HuH-7 (cell line): ENCODE measurements around the gene NPHP4.
A peak's percentile ranks its signal among the peaks of the same experiment; 100 is the strongest.

Experiments
- DNase-seq: peaks from one replicate; pipeline ENCODE4 v3.0.0; 2011; ENCODE audit warnings: low spot score

NPHP4 gene

DNA sequence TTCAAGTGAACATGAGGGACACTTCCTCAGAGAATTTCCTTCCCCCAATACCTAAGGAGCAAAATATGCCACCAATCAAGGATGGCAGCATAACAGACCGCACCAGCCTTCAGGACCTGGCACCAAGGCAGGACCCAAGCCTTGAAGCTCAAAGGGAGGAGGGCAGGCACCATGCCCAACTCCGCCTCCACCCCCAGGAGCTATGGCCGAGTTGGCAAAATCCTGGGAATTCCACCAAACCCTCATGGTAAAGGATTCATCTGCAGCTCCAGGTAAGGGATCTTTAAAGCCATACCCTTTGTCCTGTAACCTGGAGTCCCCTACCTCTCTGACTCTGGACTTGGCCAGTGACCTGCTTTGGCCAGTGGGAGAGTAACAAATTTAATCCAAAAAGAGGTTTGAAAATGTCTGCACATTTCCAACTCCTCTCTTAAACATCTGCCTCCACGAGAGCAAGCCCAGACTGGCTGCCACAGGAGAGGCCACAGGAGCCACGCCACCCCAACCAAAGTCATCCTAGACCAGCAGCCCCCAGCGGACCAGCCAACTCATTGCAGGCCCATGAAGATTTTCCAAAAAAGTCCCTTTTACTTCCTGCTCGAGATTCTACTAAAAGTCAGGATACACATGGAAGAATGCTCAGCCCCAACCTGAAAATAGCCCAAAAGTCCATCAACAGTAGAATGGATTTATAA, 41.9 kb downstream of the NPHP4 start:
- no peak for DNase-seq

DNA sequence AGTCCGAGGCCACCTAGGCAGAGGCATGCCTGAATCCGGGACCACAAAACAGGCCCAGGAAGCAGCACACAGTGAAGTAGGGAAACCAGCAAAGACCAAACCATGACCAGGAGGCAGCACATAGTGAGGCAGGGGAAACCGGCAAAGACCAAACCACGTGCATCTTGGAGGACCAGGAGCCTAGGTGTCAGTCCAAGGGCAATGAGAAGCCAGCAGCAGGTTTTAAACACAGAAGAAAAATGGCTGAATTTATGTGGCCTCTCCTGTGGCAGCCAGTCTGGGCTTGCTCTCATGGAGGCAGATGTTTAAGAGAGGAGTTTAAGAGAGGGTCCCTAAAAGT, 42.5 kb downstream of the NPHP4 start:
- DNase-seq: no peak

DNA sequence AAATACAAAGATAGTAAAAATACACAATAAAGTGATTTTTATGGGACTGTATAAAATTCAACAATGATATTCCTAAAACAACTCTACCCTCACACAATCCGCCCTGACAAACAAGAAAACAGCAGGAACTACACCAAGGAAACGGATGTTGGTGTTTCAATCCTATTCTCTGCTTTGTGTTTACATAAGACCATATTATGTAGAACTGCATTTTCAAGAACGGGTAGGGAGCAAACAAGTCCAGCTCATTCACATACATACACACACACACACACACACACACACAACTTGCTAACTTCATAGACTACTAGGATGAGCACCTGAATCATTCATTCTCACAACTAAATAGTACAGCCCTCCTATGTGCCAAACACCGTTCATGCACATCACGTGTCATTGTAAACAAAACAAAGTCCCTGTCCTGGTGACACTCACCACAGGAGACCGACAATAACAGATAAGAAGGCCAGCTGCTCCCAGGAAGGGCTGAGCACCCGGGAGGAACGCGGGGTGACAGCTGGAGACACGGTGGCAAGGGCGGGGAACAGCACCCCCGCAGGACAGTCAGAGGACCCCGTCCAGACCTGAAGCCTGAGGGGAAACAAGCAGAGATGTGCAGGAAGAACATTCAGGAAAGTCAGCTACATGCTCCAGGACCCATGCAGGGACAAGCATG, 43.0 kb downstream of the NPHP4 start:
- peak; percentile 85 for DNase-seq

DNA sequence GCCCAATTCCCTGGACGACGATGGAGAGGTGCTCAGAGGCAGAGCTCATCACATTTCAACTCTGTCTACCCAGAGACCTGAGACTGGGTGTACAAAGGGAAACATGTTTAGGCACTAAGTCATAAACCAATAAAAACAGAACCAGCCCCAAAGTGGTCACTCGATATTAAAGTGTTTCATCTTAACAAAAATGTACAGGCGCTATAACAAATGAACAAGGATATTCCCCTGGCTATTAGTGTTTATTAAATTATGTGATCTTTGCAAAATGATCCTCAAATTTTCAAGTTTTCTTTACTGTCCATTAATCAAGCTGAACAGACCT, 43.6 kb downstream of the NPHP4 start:
- DNase-seq: no peak

DNA sequence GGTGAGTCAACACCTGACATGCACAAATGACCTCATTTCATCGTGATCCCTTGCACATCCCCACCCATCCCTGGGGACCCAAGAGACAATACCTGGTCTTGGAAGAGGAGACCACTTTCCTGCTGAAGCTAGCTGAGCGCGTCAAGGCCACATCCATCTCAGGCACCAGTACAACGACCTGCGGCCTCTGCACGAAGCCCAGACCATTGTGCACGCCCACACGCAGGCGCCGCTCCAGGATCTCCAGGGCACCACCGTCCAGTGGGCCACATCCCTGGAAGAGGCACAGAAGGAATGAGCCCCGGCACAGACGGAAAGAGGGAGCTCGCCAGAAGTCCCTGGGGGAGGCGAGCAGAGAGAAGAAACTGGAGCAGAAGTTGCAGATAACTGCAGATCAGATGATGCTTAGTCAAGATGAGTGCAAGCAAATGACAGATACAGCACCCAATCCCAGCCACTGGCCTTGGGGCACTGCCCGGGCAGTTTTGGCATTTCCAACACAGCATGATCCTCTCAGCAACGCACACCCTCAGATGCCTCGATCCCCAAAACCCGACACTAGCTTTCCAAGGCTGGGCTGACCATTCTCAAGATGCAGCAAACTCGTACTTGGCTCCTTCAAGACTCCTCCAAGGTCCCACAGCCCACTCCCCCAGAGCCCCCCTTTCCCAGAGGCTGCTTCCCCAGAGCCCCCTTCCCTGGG, 44.1 kb downstream of the NPHP4 start:
- DNase-seq: no peak

DNA sequence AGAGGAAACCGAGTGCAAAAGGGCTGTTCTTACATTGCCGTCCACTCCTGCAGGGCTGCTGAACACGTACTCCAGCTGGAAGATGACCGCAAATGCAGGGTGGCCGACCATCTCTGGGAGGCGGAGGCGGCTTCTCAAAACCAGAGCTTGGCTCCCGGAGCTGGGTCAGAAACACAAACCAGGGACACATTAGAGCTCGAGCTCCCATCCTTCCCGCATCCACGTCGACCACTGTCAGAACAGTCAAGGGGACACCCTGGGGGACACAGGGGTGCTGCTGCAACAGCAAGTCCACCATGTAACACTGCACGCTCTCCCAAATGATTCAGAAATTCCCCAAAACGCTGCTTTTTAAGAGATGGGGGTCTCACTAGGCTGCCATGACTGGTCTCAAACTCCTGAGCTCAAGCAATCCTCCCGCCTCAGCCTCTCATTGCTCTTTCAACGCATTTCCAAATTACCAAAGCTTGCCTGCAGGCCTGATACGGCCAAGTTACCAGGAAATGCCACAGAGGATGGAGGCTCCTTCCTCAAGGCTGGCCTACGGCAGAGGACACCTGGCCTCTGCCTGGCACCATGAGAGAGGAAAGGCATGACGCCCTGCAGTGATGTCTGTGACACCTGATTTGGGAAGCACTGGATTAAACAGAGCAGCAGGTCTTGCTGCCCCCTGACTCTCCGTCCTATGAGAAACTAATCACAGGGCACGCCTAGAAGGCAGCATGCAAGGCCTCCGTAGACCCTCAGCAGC, 45.0 kb downstream of the NPHP4 start:
- DNase-seq: no peak

DNA sequence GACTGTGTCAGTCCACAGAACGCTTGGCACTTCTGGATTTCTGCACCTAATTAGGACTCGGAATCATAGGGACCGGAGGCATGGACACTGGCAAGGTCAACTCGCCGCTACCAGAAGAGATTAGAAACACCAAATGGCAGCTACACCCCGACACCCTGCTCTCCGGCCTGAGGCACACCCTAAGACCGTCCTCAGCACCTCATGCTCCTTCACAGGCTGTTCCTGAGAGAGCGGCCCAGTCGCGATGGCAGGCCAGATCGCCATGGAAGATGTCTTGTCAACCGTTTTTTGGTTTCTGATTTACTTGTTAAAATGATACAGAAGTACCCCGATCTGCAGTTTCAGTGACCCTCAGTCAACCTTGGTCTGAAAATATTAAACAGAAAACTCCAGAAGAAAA, 46.8 kb downstream of the NPHP4 start:
- no peak for DNase-seq

DNA sequence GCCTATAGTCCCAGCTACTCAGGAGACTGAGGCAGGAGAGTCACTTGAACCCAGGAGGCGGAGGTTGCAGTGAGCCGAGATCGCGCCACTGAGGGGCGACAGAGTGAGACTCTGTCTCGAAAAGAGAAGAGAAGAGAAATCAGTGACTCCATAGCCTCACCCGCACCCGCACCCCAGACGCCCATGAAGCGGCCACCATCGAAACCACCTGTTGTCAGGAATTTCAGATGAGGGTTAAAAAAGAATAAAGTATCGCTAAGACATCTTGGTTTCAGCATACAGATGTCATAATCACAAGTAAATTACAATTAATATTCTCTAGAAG, 47.4 kb downstream of the NPHP4 start:
- no peak for DNase-seq

DNA sequence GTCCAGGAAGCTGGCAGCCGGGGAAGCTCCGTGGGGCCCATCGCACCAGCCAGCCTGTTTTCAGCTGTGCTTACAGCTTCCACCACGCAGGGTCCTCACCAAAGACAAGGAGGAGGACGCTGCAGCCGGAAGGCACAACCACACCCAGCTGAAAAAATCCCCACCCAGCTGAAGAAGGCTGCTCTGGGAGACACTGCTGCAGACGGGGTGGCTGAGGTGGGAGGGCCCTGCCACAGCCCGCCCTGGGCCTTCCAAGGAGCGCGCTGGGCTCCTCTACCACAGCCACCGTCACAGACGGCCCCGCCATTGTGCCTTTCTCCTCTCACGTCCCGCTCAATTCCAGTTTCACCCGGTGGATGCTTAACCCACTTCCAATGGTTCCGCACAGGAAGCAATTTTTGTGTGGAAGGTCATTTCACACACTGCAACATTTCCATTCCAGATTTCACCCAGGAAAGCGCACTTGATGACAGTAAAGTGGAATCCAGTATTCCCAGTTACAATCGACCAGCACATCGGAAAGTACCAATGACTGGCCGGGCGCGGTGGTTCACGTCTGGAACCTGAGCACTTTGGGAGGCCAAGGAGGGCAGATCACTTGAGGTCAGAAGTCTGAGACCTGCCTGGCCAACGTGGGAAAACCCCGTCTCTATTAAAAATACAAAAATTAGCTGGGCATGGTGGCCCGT, 47.9 kb downstream of the NPHP4 start:
- DNase-seq: no peak

DNA sequence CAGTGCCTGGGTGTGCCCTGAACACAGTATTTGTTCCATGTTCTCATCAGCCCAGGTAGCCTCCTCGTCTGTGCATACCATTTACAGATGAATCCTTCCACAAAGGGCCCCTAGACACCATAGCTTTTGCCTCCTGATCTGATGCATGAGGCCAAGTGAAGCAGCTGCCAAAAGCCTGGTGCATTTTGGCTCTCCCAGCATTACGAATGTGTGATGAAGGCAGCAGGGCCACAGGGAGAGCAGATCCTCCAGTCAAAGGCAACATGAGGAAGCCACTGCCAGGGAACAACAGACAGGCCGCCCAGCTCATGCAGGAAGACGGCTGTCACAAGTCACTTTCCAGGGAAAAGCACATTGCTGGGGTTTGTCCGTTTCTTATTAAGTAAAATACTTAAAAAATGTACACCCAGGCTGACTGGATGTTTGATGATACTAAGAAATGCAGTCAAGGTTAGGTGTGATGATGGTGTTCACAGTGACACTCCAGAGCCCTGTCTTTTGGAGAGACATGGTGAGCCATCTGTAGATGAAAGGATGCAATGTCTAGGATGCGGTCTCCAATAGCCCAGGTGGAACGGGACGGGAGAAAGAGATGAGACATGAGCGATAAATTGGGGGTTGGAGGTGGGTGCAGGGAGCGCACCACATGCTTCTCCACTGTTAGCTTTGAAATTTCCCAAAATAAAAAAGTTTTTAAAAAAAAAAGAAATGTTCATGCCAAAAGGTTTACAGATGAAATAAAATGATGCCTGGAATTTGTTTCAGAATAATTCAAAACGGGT, 48.7 kb downstream of the NPHP4 start:
- DNase-seq: no peak

DNA sequence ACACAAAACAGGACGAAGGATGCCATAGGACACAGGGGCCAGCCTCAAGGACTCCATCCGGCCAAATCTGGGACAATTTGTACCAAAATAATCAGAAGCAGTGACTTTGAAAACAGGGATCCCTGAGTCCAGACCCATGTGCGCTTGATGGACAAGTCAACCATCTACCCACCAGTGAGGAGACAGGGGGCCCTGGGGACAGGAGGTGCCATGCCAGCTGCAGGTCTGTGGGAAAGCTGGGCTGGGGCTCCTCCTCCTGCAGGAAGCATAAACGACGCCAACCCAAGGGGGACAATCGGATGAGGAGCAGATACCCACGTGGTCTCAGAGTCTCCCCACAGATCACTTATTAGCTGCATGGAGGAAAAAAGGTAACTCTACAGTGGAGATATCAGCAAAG, 50.6 kb downstream of the NPHP4 start:
- DNase-seq: no peak

DNA sequence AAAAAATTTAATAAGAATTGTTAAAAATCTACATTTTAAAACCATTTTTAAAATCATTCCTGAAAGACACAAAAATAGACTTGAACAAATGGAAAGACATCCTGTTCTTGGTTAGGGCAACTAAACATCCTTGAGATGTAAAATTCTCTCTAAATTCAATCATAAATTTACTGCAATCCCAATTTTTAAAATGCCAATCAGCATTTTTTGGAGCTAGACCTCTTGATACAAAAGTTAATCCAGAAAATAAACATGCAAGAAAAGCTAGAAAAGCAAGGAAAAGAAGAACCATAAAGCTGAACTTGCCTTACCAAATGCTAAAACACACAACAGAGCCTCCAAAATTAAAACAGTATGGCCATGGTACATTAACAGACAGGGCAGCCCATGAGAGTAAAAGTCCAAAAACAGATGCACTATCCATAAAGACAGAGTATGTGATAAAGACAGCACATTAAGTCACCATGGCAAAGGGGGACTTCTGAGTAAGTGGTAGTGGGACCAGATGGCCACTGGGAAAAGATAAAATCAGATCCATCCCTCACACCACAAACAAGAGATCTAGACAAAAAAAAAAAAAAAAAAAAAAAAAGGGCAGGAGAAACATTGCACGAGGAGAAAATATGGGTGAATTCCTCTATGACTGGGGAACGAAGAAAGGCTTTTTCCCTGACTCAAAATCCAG, 51.4 kb downstream of the NPHP4 start:
- DNase-seq: no peak

DNA sequence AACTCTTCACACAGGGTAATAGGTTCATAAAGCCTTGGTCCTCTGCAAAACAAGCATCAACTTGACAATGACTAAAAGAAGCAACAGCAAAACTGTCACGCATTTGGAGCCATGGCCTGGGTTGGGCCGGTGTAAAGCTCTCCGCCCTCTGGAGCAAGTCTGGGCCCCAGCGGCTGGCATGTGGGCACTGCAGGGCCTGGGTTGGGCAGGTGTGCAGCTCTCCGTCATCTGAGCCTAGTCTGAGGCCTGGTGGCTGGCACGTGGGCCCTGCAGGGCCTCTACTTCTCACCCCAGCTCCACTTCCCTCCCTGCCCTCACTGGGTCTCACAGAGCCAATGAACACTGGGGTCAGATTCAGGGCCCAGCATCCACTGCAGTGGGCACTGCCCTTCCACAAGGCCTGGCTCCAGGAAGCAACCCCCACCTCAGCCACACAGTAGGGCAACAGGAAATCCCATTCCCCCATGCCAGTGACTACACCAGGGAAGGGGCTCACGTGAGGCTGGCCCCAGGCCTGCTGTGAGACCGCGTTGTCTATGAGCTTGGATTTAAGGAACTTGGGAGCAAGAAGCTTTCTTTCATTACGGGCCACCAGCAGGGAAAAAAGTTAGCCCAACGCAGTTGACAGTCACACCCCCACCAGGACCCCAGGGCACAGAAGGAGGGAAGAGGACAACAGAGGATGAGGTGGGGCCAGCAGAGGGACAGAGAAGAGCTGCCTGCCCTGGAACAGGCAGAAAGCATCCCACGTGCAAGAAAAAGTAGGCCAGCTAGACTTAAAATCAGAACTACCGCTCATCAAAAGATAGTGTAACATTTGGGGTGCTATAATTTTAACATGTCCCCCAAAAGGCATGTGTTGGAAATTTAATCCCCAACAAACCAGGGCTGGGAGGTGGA, 52.7 kb downstream of the NPHP4 start:
- no peak for DNase-seq

DNA sequence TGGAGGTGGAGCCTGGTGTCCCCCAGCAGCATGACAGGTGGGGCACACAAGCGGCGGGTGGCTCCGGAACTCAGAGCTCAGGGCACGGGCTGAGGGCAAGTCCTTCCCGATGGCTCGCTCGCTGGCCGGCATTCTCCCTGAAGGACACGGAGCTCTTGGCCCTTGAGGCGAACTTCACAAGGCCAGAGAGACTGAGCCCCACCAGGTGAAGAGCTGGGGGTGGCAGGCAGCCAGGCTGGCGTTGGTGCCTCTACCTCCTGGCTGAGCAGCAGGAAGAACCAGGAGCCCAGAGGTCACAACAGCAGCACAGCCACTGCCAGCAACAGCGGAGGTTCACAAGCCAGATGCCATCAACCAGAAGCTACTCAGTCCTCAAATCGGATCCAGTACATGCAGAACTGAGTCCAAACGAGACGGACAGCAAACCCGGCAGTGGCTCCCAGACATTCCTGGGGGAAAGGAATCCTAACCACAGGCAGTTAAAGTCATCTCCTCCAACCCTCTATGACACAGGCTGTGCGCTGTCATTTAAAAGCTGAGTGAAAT, 54.1 kb downstream of the NPHP4 start:
- DNase-seq: no peak

DNA sequence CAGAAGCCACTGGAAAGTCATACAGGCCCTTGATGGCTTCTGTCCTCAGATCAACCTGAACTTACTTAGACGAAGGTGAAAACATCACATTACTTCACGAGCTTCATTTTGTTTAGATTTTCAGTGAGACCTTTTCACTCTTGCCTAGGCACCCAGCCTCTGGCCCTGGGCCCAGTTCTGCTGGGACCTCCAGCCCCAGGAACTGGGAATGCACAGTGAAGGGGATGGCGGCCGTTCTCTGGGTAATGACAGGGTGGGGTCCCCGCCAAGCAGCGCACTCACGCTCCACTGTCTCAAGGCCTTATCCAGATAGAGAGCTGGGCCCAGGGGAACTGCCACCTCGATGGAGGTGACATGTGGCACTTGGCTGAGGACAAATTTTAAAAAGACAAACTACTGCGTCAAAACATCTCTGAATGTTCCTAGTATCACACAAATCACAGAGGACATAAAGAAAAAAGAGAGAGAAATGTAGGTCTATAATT, 54.8 kb downstream of the NPHP4 start:
- no peak for DNase-seq

DNA sequence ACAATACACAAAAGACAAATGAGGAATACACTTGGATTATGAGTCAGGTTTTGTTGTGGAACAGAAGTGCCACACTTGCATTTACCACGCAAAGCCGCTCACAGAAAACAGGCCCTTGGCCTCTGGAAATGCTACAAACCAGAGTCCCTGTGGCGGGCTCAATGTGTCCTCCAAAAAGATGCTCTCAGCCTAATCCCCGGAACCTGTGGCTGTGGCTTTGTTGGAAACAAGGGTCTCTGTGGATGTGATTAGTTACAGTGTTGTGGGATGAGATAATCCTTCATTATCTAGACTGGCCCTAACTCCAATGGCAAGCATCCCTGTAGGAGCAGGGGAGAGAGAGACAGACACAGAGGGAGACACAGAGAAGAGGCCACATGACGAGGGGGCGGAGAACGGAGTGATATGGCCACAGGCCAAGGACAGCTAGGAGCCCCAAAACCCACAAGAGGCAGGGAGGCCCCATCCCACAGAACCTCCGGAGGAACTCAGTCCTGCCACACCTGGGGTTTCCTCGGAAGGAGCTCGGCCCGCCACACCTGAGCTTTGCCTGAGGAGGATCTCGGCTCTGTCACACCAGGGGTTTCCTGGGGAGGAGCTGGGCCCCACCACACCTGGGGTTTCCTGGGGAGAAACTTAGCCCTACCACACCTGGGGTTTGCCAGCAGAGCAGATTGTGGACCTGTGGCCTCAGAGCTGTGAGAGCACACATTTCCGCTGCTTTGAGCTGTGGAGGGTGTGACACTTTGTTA, 55.4 kb downstream of the NPHP4 start:
- DNase-seq: no peak

DNA sequence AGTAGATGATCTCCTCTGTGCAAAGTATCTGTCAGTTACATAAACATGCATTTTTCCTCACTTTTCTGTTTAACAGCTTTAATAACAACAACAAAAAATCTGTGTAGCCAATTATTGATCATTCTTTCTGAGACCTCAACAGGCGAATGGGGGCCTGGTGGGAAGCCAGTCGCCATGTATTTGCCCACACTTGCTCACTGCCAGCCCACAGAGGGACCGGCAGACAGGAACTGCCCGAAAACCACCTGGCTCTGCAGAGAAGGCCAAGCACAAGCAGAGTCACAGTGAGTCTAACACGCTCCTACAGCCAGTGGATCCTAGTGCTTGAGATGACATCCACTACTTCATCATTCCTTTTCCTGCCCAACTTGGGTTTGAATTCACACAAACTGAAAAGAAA, 56.1 kb downstream of the NPHP4 start:
- DNase-seq: no peak

DNA sequence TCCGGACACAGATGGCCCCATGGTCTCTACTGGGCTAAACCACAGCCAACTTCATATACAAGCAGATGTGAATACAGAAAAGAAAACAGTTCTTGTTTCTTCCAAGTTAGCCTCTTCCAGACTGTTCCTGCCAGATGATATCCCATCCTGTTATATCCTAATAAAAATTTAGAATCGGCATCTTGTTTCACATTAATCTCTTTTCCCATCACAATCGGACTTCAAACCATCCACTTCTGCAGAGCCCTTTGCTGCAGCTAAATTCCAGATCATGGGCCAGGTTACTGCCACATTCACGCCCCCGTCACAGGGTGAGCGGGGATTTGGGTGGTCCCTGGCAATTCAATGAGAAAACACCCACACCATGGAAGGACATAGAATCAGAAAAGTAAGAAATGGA, 57.2 kb downstream of the NPHP4 start:
- DNase-seq: no peak
